ENCODE results near the gene AGPAT1. TPM values are rescaled to one million over a fixed set of nuclear protein-coding genes. Genes with fewer than 3 reads are reported as not detected.

Gene AGPAT1
- total and polyA plus RNA-seq, 10 of the 15 experiments (the other 5 are each of a cell fraction or from before 2014, with no cell fraction given), result 13.9 to 39.5 (median 24.7) TPM

DNA sequence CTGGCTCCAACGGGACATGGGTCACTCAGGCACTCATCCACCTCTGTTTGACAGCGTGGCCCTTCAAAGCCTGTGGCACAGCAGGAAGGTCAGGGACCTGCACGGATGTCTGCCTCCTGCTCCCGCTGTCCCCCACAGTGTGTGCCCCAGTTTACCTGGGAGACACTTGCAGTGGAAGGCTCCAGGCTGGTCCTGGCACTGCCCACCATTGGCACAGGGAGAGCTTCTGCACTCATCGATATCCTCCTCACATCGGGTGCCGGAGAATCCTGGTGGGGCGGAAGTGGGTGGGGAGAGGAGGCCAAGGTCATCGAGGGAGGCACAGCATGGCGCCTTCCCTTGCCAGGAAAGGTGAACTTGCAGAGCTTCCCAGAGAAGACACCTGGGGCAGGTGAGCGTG lies 41.1 kb upstream of the AGPAT1 start:
- H3K79me2 ChIP-seq (ENCODE audit: control insufficient read depth, insufficient read depth, low read length), result no peaks in the 10 kb centered on the region
- BruUV-seq (replicated peaks), result no TSS peak
- FAIRE-seq, result no peak
- no peaks in the 10 kb centered on the region for H3K4me1 ChIP-seq (ENCODE audit: control insufficient read depth, insufficient read depth, low read length)
- in situ Hi-C loops (cut with MboI), result no loop called here
- H2AFZ ChIP-seq (ENCODE audit: control insufficient read depth, low read depth, low read length), result no peak overlapping the region
- no peak for DNase-seq (ENCODE audit: low read depth, low spot score)
- ChIA-PET POLR2A (no interaction called here), CTCF (interaction anchor here (2.1 kb wide), 1 partner anchor 98 kb away, joined by 4 read pairs; no protein-coding TSS in a partner anchor), RAD21 (ENCODE audit: unreplicated experiment) (no interaction called here), SMC1A (ENCODE audit: uncharacterized antibody, unreplicated experiment) (no interaction called here)
- intact Hi-C loops (cut with micrococcal nuclease; ENCODE audit: unreplicated experiment), result no loop called here
- H3K9me3 ChIP-seq (replicated peaks; ENCODE audit: control insufficient read depth, insufficient read depth, low read length), result no peaks in the 10 kb centered on the region
- 49% methylated on average over 11 of the region's 11 CpGs for WGBS (ENCODE audit: insufficient coverage, insufficient replicate concordance, low lambda C conversion rate, missing lambda C conversion rate)
- ATAC-seq, result no peak
- no peaks in the 10 kb centered on the region for H3K36me3 ChIP-seq (ENCODE audit: control insufficient read depth in 2 of 2, insufficient read depth in 2 of 2, low read length in 1 of 2)
- no peaks in the 10 kb centered on the region for H4K20me1 ChIP-seq (ENCODE audit: control insufficient read depth, insufficient read depth)
- H3K27me3 ChIP-seq (replicated peaks in 1 of 2; ENCODE audit: control insufficient read depth in 2 of 2, insufficient read depth in 2 of 2, low read length in 1 of 2), result peaks cover 3 to 4% of the 10 kb centered on the region in 2 experiments; a peak in 3 of 4 replicates
- H3K9ac ChIP-seq (ENCODE audit: control insufficient read depth, insufficient read depth, low read length), result no peak overlapping the region
- no peak overlapping the region for H3K4me3 ChIP-seq
- H3K27ac ChIP-seq (ENCODE audit: control insufficient read depth, insufficient read depth), result no peak overlapping the region
- H3K4me2 ChIP-seq (ENCODE audit: control insufficient read depth, insufficient read depth), result no peak overlapping the region
- TF ChIP-seq NFYA (IDR thresholded peaks at IDR 0.05; ENCODE audit: borderline replicate concordance, low read depth, low read length) (no peak), YBX1 (IDR thresholded peaks at IDR 0.05) (no peak), SIN3A (IDR thresholded peaks at IDR 0.05; ENCODE audit: low read depth, low read length) (no peak), RBBP5 (conservative IDR thresholded peaks at IDR 0.05) (no peak), CUX1 (IDR thresholded peaks at IDR 0.05; ENCODE audit: insufficient replicate concordance, low read depth, low read length) (no peak), SRF (IDR thresholded peaks at IDR 0.05; ENCODE audit: low read depth in 2 of 2, low read length in 2 of 2) (no peak), DPF2 (IDR thresholded peaks at IDR 0.05) (no peak), PRDM15 (CRISPR knock-in tag; IDR thresholded peaks at IDR 0.05) (no peak), NFYB (IDR thresholded peaks at IDR 0.05; ENCODE audit: insufficient read depth, low read depth, low read length) (no peak), MXI1 (IDR thresholded peaks at IDR 0.05; ENCODE audit: low read depth, low read length) (no peak)
- TF ChIP-seq, protein P1, sequence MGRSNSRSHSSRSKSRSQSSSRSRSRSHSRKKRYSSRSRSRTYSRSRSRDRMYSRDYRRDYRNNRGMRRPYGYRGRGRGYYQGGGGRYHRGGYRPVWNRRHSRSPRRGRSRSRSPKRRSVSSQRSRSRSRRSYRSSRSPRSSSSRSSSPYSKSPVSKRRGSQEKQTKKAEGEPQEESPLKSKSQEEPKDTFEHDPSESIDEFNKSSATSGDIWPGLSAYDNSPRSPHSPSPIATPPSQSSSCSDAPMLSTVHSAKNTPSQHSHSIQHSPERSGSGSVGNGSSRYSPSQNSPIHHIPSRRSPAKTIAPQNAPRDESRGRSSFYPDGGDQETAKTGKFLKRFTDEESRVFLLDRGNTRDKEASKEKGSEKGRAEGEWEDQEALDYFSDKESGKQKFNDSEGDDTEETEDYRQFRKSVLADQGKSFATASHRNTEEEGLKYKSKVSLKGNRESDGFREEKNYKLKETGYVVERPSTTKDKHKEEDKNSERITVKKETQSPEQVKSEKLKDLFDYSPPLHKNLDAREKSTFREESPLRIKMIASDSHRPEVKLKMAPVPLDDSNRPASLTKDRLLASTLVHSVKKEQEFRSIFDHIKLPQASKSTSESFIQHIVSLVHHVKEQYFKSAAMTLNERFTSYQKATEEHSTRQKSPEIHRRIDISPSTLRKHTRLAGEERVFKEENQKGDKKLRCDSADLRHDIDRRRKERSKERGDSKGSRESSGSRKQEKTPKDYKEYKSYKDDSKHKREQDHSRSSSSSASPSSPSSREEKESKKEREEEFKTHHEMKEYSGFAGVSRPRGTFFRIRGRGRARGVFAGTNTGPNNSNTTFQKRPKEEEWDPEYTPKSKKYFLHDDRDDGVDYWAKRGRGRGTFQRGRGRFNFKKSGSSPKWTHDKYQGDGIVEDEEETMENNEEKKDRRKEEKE (IDR thresholded peaks at IDR 0.05), result no peak
- TF ChIP-seq, protein P2, sequence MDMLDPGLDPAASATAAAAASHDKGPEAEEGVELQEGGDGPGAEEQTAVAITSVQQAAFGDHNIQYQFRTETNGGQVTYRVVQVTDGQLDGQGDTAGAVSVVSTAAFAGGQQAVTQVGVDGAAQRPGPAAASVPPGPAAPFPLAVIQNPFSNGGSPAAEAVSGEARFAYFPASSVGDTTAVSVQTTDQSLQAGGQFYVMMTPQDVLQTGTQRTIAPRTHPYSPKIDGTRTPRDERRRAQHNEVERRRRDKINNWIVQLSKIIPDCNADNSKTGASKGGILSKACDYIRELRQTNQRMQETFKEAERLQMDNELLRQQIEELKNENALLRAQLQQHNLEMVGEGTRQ (IDR thresholded peaks at IDR 0.05; ENCODE audit: borderline replicate concordance, low read depth, low read length), result no peak

All from GM12878 (cell line).